Upper lobe of left lung (tissue), 6 donors: ENCODE data around the gene FAM83G. TPM values are rescaled to one million over a fixed set of nuclear protein-coding genes. Genes with fewer than 3 reads are reported as not detected.
"Not testable (repeated sequence)": the region's sequence is repeated elsewhere in the genome, so short reads cannot be mapped to it uniquely, and the experiment has no call there.

Experiments used
- ATAC-seq, 2 donors: fragments of 200-7000 bp; cut with Tn5 transposase; one replicate each; pipeline ENCODE4 v1.9.1; 2022; ENCODE audit warnings: mild to moderate bottlenecking in 2 of 2, moderate library complexity in 2 of 2; ENCODE audit not compliant: low FRiP score in 2 of 2
- DNase-seq, 2 donors: peaks; one replicate each; pipeline ENCODE4 v3.0.0-alpha.2; 2019 to 2020
- H3K27ac ChIP-seq, 4 donors: fragments of 200-600 bp; sonication (generic); one replicate each; pipeline ENCODE4 v1.5.1; 2016 to 2019
- H3K27me3 ChIP-seq, 4 donors: fragments of 200-600 bp; sonication (generic); one replicate each; pipeline ENCODE4 v1.5.1; 2017 to 2019
- H3K36me3 ChIP-seq, 4 donors: fragments of 200-600 bp; sonication (generic); one replicate each; pipeline ENCODE4 v1.5.1; 2016 to 2019
- H3K4me1 ChIP-seq, 4 donors: fragments of 200-600 bp; sonication (generic); one replicate each; pipeline ENCODE4 v1.5.1; 2018 to 2019
- H3K4me3 ChIP-seq, 4 donors: fragments of 200-600 bp; sonication (generic); one replicate each; pipeline ENCODE4 v1.5.1; 2017 to 2019; ENCODE audit warnings: mild to moderate bottlenecking in 2 of 4, moderate library complexity in 1 of 4
- H3K9me3 ChIP-seq, 4 donors: fragments of 200-600 bp; sonication (generic); one replicate each; pipeline ENCODE4 v1.5.1; 2018 to 2019
- CTCF ChIP-seq, 6 experiments: fragments of 450-650 bp in 4 of 6; fragments of 200-600 bp in 2 of 6; sonication (generic) in 2 of 6; IDR thresholded peaks; one replicate each; pipeline ENCODE4 v1.5.1; 2016 to 2019; ENCODE audit warnings: antibody characterized with exemption in 6 of 6
- EP300 ChIP-seq, 4 donors: sonication (generic); formaldehyde crosslinking; IDR thresholded peaks; one replicate each; pipeline ENCODE4 v1.5.1; 2017; ENCODE audit warnings: antibody characterized with exemption in 4 of 4, control low read depth in 2 of 4
- POLR2A ChIP-seq, 4 donors: fragments of 450-650 bp; IDR thresholded peaks; one replicate each; pipeline ENCODE4 v1.5.1; 2016 to 2017; ENCODE audit warnings: antibody characterized with exemption in 4 of 4, mild to moderate bottlenecking in 2 of 4
- POLR2AphosphoS5 ChIP-seq, 2 donors: sonication (generic); formaldehyde crosslinking; IDR thresholded peaks; one replicate each; pipeline ENCODE4 v1.5.1; 2017; ENCODE audit warnings: antibody characterized with exemption in 2 of 2
- WGBS, 2 donors: methylation state at CpG; one replicate each; pipeline ENCODE4 v1.1.5; 2017 to 2018; 5-methylcytosine and 5-hydroxymethylcytosine counted together
- total RNA-seq, 6 donors: library from RNA; depleted of rRNA in 4 of 6; stranded (reverse); fragments of >200 nt in 4 of 6; gene quantifications; one replicate each; pipeline versions ENCODE4 v1.1.0 to v1.2.1, GENCODE V29; 2016 to 2021
- donor health status: DM: no; HTN: no; CAD: no; lungs with moderate emphysema.
- donor health status: DM: no; HTN: yes; CAD: no; lungs with severe emphysema.

The FAM83G gene
- total RNA-seq, 6 donors from 2014 or later, result 3.1 to 17.2 (median 11.2) TPM

GRCh38 chr17:18933102-18934058, 71.2 kb downstream of the FAM83G start:
- Histone ChIP-seq H3K27me3 (no peaks in the 10 kb centered on the region), H3K4me1 (no peaks in the 10 kb centered on the region), H3K36me3 (peaks cover 8 to 32% (median 30%) of the 10 kb centered on the region in 4 donors), H3K4me3 (no peak overlapping the region), H3K9me3 (no peaks in the 10 kb centered on the region), H3K27ac (no peak overlapping the region)
- ATAC-seq (no peak), DNase-seq (peak in 1 of 2 donors; percentile 58)
- TF ChIP-seq EP300 (IDR thresholded peaks at IDR 0.05), result no peak
- TF ChIP-seq POLR2AphosphoS5 (IDR thresholded peaks at IDR 0.05), result no peak
- no peak for TF ChIP-seq POLR2A (IDR thresholded peaks at IDR 0.05)
- no peak for TF ChIP-seq CTCF (IDR thresholded peaks at IDR 0.05)
- 75 to 80% methylated on average over 14 of the region's 14 CpGs for WGBS, 2 donors

- 65 to 67% methylated on average over 5 of the region's 5 CpGs for WGBS, 2 donors
- Histone ChIP-seq H3K36me3 (peaks cover 8 to 38% (median 33%) of the 10 kb centered on the region in 4 donors), H3K9me3 (no peaks in the 10 kb centered on the region), H3K4me1 (no peaks in the 10 kb centered on the region), H3K27me3 (no peaks in the 10 kb centered on the region), H3K4me3 (no peak overlapping the region), H3K27ac (no peak overlapping the region)
- no peak for ATAC-seq
- TF ChIP-seq EP300 (IDR thresholded peaks at IDR 0.05), result no peak
- TF ChIP-seq CTCF (IDR thresholded peaks at IDR 0.05), result no peak
- no peak for TF ChIP-seq POLR2A (IDR thresholded peaks at IDR 0.05)
- no peak for DNase-seq
Measured at GRCh38 chr17:18932360-18933055, 72.1 kb downstream of the FAM83G start.

GRCh38 chr17:18928628-18929125, 75.9 kb downstream of the FAM83G start:
- Histone ChIP-seq H3K27ac (no peak overlapping the region), H3K27me3 (no peaks in the 10 kb centered on the region), H3K36me3 (peaks cover 8 to 50% (median 35%) of the 10 kb centered on the region in 4 donors), H3K4me1 (no peaks in the 10 kb centered on the region), H3K9me3 (no peaks in the 10 kb centered on the region), H3K4me3 (no peak overlapping the region)
- WGBS, 2 donors, result 90 to 92% methylated on average over 9 of the region's 9 CpGs
- DNase-seq, result no peak
- ATAC-seq, result no peak
- no peak for TF ChIP-seq EP300 (IDR thresholded peaks at IDR 0.05)
- no peak for TF ChIP-seq CTCF (IDR thresholded peaks at IDR 0.05)
- TF ChIP-seq POLR2A (IDR thresholded peaks at IDR 0.05), result no peak
- no peak for TF ChIP-seq POLR2AphosphoS5 (IDR thresholded peaks at IDR 0.05)

GRCh38 chr17:18925187-18925586, 79.4 kb downstream of the FAM83G start:
- ATAC-seq (no peak), DNase-seq (no peak)
- TF ChIP-seq POLR2A (IDR thresholded peaks at IDR 0.05), result no peak
- TF ChIP-seq CTCF (IDR thresholded peaks at IDR 0.05), result no peak
- no peak for TF ChIP-seq EP300 (IDR thresholded peaks at IDR 0.05)
- TF ChIP-seq POLR2AphosphoS5 (IDR thresholded peaks at IDR 0.05), result no peak
- WGBS, 2 donors, result 87 to 100% methylated on average over 1 of the region's 1 CpG
- no peaks in the 10 kb centered on the region for H3K27me3 ChIP-seq
- H3K36me3 ChIP-seq, result peaks cover 0 to 37% (median 21%) of the 10 kb centered on the region in 4 donors
- H3K9me3 ChIP-seq, result no peaks in the 10 kb centered on the region
- H3K4me1 ChIP-seq, result peaks cover 12 to 20% (median 15%) of the 10 kb centered on the region in 4 donors
- no peak overlapping the region for H3K4me3 ChIP-seq
- no peak overlapping the region for H3K27ac ChIP-seq

GRCh38 chr17:18922596-18922995, 82.0 kb downstream of the FAM83G start:
- WGBS, 2 donors, result 93 to 99% methylated on average over 7 of the region's 7 CpGs
- H3K27ac ChIP-seq, ATAC-seq: not testable (repeated sequence)

More at GRCh38 chr17:18922596-18922995, 82.0 kb downstream of the FAM83G start:
- Histone ChIP-seq H3K36me3 (peaks cover 3 to 22% (median 7%) of the 10 kb centered on the region in 4 donors), H3K4me1 (peaks cover 12 to 20% (median 15%) of the 10 kb centered on the region in 4 donors)
- not testable (repeated sequence) for H3K4me3 ChIP-seq, DNase-seq, H3K27me3 ChIP-seq, H3K9me3 ChIP-seq
